ENCODE measurements around the gene PRRC2B.

GRCh38 chr9:131505012-131505411, 111.1 kb downstream of the PRRC2B start:
- TF ChIP-seq CTCF (IDR thresholded peaks at IDR 0.05; ENCODE audit: poor library complexity) (no peak), EZH2phosphoT487 (IDR thresholded peaks at IDR 0.05; ENCODE audit: low read depth, severe bottlenecking, unreplicated experiment) (no peak), EZH2 (IDR thresholded peaks at IDR 0.05; ENCODE audit: borderline replicate concordance) (no peak)
